ENCODE measurements around the gene NEU1.

NEU1 gene

DNA sequence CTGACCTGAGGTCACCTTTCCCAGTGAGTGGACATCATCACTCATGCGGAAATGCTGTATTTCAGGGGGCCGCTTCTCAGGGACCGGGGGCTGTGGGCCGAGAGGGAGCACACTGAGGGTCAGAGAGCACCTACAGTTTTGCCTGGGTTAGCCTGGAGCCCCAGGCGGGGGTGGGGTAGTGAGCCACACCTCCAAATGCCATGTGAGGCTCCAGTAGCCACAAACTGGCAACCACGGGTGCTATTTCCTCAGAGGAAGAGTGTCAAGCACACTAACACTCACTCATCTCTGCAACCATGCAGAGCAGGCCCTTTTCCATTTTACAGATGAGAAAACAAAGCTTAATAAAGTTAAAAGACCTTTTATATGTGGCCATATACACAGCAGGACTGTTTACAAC is 30.2 kb upstream of the NEU1 start:
- no peak for DNase-seq

DNA sequence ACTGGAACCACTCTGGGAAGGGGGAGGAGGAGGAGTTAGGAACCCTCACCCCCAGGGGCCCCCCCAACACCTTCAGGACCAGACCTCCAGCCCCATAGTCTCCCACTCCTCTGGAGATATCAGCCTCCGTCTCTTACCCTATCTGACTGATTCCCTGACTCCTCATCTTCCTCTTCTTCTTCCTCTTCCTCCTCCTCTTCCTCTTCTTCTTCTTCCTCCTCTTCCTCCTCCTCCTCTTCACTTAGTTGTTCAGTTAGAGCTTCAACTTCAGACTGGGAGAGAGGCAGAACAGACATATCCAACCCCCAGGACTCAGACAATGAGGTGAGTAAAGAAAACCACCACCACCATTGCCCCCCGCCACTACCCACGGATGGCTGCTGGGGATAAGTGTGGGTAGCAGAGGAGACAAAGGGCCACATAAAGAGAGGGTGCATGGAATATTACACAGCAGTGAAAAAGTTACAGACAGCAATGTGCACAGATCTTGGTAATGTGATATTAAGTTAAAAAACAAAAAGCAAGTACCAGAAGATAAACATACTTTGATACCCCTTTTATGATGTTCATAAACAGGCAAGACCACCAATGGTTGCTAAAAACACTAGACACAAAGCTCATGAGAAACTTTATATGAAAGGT is 26.8 kb upstream of the NEU1 start:
- no peak for DNase-seq

DNA sequence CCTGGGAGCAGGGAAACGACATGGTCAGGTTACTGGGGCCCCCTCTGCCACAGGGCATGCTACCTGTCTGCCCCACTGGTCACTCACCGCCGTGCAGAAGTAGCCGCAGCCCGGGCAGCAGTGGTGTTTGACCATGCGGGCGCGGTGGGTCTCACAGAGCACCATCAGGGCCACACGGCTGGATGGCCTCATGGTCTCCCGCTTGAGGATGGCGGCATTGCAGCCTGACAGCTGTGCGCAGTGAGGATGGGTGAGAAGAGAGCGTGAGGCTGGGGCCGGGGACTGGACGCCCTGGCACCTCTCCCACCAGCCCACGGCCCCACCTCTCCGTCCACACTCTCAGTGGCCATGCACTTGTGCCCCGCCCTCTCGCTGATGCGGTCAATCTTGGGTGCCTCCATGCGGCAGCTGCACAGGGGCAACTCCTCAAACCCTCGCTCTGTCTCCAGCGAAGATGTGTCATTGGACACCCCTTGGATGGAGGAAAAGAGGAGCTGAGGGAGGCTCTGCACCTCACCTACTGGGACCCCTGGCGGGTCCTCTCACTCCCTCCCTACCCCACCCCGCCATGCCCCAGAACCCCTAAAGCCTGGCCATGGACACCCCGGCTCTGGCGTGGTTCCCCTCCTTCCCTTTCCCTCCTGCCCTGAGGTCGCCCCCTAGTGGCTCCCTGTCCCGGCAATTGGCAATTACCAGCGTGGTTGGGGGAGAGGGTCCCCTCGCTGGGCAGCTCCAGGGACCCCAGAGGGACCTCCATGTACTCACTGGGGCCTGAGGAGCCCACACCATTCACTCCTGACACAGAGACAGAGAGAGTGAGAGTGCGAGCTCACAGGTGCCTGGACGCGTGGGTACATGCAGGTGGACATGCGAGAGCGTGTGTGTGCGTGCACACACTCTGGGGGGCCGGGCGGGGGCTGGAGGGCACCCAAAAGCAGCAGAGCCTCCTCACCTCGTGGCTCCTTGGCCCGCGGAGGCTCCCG is 25.9 kb upstream of the NEU1 start:
- no peak for DNase-seq

DNA sequence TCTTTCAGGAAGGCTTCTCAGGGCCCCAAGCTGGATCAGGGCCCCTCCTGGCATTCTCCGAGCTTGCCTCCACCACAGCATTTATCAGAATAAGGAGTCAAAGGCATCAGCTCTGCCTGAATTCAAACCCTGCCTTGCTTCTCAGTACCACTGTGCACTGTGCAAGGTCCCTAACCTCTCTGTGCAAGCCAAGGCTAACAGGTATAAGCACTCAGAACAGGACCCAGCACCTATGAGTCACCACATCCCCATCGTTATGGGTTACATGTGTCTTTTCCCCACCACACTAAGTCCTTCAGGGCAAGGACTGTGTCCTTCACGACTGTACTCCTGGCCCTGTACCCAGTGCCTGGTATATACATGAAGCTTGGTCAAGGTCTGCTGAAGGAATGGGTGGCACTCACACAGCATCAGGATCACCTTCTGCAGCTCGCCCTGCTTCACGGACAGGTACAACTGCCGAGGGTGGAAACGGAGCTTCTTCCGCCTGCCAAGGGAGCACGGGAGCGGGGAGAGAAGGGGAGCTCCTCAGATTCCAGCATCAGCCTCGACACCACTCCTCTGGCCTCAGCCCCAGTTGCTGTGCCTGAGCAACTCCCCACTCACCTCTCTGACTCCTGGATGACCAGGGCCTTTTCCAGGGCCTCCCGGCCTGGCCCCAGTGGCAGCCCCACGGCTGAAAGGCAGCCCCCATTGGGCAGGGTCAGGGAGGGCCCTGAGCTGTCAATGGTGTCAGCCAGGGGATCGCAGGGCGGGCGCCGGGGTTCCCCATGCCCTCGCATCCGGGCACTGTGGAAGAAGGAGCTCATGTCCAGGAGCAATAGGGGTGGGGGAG is 24.8 kb upstream of the NEU1 start:
- no peak for DNase-seq

DNA sequence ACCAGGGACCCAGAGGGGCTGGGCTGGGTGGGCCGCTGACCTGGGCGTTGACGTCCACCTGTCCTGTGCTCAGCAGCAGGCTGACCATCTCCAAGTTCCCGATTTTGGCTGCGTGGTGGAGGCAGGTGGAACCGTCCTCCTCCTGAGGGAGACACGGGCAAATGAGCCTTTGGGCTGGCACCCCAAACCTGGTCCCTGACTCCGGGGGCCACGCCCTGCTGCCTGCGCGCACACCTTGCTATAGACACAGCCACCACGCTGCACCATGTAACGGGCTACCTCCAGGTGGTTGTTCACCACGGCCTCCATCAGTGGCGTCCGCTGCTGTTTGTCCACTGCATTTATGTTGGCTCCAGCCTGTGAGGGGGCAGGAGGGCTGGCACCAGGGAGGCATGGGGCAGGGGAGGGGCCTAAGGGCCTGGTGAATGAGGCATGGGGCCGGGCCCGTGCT is 23.9 kb upstream of the NEU1 start:
- no peak for DNase-seq

DNA sequence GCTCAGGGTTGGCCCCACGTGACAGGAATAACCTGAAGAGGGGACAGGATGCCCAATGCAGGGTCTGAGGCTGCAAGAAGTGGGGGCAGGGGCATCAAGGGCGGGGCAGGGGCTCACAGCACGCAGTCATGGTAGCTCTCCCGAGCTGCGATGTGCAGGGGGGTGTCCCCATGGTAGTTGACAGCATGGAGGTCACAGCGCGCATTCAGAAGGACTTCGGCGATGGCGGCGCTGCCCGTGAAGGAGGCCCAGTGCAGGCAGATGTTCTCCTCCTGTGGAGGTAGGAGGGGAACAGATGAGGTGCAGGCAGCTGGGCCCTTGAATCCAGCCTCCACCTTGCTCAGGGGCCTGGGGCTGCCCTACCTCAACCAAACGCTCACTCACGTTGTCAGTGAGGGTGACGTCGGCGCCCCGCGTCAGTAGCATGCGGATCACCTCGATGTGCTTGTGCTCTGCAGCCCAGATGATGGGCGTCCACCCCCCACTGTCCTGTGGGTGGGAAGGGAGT is 22.0 kb upstream of the NEU1 start:
- no peak for DNase-seq

DNA sequence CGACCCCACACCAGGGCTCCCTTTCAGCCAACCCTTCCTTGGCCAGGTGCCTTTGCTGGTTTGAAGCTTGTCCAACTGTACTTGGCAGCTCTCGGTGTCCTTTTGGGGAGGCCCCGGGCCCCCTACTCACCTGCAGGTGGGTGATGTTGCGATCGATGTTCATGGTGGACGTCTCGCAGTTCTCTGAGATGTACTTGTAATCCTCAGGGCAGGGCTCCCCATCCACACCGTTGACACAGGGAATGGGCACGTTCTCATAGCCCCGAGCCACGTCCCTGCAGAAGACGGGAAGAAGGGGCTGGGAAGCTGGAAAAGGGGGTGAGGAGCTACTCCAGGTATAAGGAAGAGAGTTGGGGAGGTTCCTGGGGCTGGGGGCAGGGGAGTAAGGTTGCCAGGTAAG is 21.1 kb upstream of the NEU1 start:
- no peak for DNase-seq

DNA sequence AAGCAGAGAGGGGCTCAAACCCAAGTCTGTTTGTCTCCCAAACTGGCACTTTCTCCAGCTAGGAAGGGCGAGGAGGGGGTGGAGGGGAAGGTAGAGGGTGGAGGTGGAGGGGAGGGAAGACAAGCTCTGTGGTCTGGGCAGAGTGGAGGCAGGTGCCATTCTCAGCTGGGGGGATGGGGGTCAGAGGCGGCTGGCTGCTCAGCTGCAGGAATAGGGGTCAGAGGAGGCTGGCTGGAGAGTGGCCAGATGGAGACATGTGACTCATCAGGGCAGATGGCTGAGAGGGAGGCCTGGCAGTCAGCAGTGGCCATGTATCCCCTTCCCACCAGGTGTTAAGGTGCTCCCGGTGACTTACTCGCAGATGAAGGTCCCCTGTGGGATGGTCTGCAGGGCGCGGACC is 19.7 kb upstream of the NEU1 start:
- DNase-seq: no peak

DNA sequence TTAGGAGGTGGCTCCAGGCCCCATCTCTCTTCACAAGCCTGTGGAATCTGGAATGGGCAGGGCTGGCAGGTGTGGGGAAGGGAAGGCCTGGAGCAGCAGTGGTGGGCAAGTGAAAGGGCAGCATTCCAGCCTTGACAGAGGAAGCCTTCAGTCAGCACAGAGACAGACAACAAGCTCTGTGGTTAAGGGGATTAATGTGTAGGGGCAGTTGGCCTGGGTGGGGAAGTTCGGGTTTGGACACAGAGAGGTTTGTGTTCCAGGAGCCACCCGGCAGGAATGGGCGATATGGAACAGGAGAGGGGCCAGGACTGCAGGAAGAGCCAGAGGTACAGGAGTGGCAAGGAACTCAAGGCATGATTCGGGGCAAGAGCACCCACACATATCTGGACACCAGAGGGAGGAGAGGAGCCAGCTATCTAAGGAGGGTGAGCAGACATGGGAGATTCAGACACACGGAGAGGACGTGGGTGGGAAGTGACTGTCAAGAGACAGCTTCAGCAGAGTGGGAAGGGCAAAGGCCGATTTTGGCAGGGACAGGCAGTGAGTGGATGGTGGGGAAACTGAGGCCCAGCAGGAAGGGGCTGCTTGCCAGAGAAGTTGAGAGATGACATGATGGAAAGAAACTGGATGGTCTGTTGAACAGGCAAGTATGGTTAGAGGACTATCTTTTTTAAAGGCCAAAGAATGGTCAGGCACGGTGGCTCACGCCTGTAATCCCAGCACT is 18.7 kb upstream of the NEU1 start:
- DNase-seq: no peak

DNA sequence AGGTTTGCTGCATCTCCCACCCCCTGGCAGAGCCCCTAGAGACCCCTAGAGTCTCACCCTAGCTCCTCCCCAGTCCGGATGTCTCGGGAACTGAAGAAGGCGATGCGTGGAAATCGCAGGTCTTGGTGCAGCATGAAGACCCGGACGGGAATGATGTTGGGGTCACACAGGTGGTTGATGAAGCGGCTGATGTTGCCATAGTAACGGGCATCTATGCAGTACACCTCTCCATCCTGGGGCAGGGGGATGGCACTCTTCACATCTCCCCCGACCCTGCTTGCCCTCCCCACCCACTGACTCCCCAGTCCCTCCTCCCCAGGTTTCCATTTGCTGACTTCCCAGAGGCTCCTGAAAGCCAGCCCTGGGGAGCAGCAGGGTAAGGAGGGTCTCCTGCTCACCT is 18.0 kb upstream of the NEU1 start:
- no peak for DNase-seq

DNA sequence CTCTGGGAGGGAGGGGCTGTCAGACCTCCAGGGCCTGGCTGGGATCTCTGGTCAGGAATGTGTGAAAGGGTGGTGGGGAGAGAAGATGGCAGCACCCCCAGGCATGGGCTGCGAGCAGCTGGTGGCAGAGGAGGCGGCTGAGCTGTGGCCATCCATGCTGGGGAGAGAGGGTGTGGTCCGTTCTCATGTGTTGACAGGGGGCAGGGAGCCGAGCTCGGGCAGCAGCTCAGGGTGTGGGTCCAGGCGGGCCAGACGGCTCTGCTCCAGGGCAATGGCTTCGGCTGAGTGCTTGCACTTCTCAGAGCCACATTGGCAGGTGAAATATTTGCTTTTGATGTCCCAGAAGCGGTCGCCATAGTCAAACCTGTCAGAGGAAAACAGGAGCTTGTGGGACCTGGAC is 17.3 kb upstream of the NEU1 start:
- DNase-seq: no peak

DNA sequence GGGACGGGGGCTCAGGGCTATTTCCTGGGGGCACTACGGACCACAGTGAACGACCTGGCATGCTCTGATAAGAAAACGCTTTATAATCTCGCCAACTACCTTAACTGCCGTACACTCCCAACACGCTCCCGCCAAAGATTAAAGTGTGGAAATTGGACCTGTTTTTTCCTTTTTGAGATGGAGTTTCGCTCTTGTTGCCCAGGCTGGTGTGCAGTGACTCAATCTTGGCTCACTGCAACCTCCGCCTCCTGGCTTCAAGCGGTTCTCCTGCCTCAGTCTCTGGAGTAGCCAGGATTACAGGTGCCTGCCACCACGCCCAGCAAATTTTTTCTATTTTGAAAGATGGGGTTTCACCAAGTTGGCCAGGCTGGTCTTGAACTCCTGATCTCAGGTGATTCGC is 16.5 kb upstream of the NEU1 start:
- no peak for DNase-seq

DNA sequence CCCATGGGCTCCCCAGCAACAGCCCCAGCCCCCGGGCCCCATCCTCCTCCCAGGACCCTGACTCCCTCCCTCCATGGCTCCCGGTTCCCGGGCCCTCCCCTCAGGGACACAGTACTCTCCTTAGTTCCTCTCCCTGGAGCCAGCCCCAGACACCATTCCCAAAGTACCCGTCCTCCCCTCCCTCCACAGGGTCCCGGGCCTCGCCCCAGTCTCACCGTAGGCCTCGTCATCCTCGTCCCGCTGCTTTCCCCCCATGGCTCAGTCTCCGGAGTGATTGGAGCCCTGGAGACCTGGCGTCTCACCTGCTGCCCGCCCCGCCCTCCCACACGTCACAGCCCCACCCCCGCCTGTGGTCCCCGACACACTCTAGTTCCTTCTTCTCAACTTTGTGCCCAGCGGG is 16.1 kb upstream of the NEU1 start, which contains the start of gene SLC44A4:
Gene SLC44A4, minus strand, starts transcription at position 272 of the 400 bp plus-strand sequence. Its CDS starts 17 bp downstream, at position 255.
- DNase-seq: no peak

DNA sequence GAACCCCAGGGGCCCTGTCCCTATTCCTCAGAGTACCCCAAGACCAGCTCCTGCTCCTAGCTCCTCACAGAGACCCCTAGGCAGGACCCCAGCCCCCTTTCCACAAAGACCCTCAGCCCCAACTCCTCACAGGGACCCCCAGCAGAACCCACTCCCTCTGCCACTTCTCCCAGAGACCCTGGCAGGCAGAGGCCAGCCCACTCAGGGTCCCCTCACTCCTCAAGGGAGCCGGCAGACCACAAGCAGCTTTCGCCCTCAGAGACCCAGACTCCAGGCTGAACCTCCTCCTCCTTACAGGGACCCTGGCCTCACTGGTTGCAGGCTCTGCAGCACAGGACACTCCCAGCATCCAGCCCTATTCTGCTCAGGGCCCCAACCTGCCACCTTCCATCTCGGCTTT is 15.6 kb upstream of the NEU1 start:
- no peak for DNase-seq

DNA sequence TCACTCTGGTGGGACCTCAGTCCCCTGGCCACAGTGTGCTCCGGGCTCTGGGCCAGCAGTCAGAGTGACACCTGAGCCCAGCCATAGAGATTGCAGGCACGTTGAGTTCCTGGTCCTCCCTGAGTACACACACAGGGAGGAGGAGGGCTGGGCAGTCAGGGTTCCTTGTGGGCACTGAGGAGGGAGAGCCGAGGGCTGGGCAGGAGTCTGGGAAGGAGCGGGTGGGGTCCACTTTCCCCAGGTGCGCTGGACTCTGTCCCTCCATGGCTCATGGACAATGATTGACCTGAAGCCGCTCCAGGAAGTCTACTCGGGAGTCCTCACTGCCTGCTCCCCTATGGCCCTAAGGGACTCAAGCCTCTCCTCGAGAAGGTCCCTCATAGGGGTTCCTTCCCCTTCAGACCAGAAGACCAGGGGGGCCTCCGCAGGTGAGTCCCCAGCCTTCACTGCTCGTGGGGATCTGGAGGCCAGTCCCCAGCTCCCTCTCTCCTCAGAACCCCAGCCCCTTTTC is 15.1 kb upstream of the NEU1 start:
- DNase-seq: no peak

DNA sequence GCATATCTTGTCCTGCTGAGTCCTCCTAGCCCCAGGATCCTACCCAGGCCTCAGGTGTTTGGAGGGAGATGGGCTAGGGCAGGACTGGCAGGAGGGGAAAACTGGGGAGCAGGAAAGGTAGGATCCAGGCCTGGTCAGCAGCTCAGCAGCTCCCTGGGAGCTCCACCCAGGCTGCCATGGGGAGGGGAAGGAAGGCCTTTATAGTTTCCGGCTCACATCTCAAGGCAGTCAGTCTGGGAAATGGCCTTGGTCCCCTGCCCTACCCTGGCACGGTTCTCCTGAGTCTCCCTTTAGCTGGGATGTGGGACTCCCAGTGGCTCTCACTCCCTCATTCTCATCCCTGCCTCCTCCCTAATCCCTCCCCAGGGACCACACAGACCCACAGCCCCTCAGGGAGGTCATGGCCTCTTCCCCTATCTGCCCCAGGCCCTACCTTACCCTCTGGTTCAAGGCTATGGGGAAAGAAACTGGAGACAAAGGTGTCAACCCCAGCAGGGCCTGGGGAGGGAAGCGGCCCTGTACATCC is 14.6 kb upstream of the NEU1 start:
- DNase-seq: no peak

DNA sequence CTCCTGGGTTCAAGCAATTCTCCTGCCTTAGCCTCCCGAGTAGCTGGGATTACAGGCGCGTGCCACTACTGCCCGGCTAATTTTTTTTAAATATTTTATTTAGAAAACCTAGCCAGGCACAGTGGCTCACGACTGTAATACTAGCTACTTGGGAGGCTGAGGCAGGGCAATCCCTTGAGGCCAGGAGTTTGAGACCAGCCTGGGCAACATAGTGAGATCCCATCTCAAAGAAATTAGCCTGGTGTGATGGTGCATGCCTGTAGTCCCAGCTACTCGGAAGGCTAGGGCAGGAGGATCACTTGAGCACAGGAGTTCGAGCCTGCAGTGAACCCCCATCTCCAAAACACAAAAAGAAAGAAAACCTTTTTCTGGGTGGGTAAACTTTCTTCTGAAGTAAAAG is 13.7 kb upstream of the NEU1 start:
- no peak for DNase-seq

DNA sequence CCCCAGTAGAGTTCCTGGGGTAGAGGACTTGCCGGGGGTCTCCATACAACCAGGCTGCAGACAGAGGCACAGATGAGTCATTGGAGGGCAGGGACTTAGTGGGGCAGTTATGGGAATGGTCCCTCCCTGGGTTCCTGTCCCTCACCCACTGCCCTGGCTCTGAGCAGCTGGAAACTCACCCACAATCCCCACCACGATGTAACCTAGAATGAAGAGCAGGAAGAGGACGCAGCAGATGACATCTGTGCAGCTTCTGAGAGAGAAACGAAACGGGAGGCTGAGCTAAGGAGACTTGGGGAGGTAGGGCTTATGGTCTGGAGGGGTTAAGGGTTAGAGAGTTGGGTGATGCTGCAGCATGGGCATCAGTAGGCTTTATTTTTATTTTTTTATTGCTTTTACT is 13.3 kb upstream of the NEU1 start:
- DNase-seq: no peak

DNA sequence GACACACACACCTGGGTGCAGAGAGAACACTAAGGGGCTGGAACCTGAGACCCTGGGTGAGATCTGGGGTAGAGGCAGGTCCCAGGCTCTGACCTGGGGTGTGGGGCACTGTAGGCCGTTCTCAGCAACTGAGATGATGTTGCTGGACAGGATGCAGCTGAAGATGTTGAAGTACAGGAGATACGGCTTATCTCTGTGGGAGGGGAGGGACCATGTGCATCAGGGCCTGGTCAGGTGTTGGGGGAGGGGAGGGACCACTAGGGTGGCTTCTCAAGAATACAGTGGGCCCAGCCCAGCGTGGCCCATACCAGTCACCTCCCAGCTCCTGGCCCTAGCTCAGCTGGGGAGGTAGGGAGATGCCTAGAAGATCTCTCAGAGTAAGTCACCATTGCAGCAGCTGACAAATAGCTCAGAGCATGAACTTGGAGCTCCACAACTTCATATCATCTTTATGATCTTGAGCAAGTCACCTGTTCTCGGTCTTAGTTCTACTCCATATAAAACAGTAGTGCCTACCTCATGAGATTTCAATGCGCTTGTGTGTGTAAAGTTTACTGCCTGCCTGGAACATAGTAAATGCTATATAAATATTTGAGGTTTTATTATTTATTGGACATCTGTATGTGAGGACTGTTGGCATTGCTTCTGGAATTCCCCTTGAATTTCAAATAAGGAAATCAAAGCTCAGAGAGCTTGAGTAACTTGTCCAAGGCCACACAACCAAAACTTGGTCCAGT is 12.4 kb upstream of the NEU1 start:
- no peak for DNase-seq

DNA sequence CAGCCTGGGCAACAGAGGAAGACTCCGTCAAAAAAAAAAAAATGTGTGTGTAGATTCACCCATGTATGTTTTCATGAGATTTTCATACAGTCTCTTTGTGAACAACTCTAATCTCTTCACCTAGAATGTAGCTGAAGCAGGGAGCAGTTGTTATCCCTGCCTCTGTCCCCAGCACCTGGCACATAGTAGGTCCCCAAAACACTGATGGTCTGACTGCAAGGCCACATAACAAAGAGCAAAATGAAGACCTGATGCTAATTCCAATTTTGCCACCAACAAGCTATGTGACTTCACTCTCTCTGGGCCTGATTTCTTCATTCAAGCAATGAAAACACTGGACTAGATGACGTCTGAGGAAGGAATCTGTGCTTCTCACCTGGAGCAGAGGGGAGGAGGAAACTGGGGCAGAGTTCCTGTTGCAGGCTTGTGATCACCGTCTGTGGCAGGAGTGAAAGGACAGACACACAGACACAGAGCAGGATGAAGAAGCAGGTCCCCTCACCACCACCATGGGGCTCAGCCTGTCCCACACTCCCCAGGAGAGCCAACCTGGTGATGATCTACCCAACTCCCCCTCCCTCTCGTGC is 11.6 kb upstream of the NEU1 start:
- no peak for DNase-seq
